OCI-LY1 (cell line): Measurements from ENCODE around the gene CENPQ.

ENCODE experiments used
- H2AFZ ChIP-seq: fragments of 200-600 bp; sonication (generic), shearing (Covaris generic); 2 replicates; pipeline ENCODE4 v1.6.0; 2014; ENCODE audit warnings: antibody characterized with exemption, mild to moderate bottlenecking, low read length
- H3F3A ChIP-seq: fragments of 200-600 bp; sonication (generic), shearing (Covaris generic); 2 replicates; pipeline ENCODE4 v1.6.0; 2014; ENCODE audit warnings: mild to moderate bottlenecking, antibody characterized with exemption, low read length, moderate library complexity; ENCODE audit not compliant: insufficient read depth
- H3K27ac ChIP-seq: fragments of 200-600 bp; sonication (generic); 2 replicates; pipeline ENCODE4 v1.5.1; 2014; ENCODE audit warnings: low read length, mixed run types, mild to moderate bottlenecking, low read depth; ENCODE audit not compliant: poor library complexity, severe bottlenecking
- H3K27me3 ChIP-seq: fragments of 200-600 bp; sonication (generic); 2 replicates; pipeline ENCODE4 v1.6.0; 2014; ENCODE audit warnings: antibody characterized with exemption, mild to moderate bottlenecking, low read length, moderate library complexity; ENCODE audit not compliant: insufficient read depth
- H3K36me3 ChIP-seq: fragments of 200-600 bp; sonication (generic); 2 replicates; pipeline ENCODE4 v1.6.1; 2014; ENCODE audit warnings: mild to moderate bottlenecking, antibody characterized with exemption, low read length, moderate library complexity, mixed read lengths; ENCODE audit not compliant: insufficient read depth
- H3K4me1 ChIP-seq: fragments of 200-600 bp; sonication (generic); 2 replicates; pipeline ENCODE4 v1.5.1; 2014; ENCODE audit warnings: mild to moderate bottlenecking, low read length, moderate library complexity; ENCODE audit not compliant: insufficient read depth, severe bottlenecking
- H3K4me2 ChIP-seq: fragments of 200-600 bp; sonication (generic), shearing (Covaris generic); 2 replicates; pipeline ENCODE4 v1.6.1; 2014; ENCODE audit warnings: low read length
- H3K4me3 ChIP-seq: fragments of 200-600 bp; sonication (generic); 2 replicates; pipeline ENCODE4 v1.5.1; 2014; ENCODE audit warnings: low read length, low read depth, mild to moderate bottlenecking, mixed read lengths; ENCODE audit not compliant: poor library complexity, severe bottlenecking
- H3K79me2 ChIP-seq: fragments of 200-600 bp; shearing (Covaris generic); 2 replicates; pipeline ENCODE4 v1.6.1; 2016; ENCODE audit warnings: mixed run types, low read length, mixed read lengths; ENCODE audit not compliant: insufficient read depth
- H3K9ac ChIP-seq: fragments of 200-600 bp; sonication (generic), shearing (Covaris generic); 2 replicates; pipeline ENCODE4 v1.6.1; 2014; ENCODE audit warnings: mild to moderate bottlenecking, low read length, mixed read lengths
- H3K9me2 ChIP-seq: fragments of 200-600 bp; sonication (generic), shearing (Covaris generic); 2 replicates; pipeline ENCODE4 v1.6.1; 2014; ENCODE audit warnings: low read depth, mild to moderate bottlenecking, low read length, mixed read lengths
- H3K9me3 ChIP-seq: fragments of 200-600 bp; shearing (Covaris generic); 2 replicates; pipeline ENCODE4 v1.6.1; 2014; ENCODE audit warnings: low read length, mixed read lengths
- H4K20me1 ChIP-seq: fragments of 200-600 bp; sonication (generic), shearing (Covaris generic); 2 replicates; pipeline ENCODE4 v1.6.0; 2016; ENCODE audit warnings: mild to moderate bottlenecking, low read length; ENCODE audit not compliant: insufficient read depth
- EZH2 ChIP-seq: fragments of 200-600 bp; sonication (generic), shearing (Covaris generic); IDR thresholded peaks from 2 replicates; pipeline ENCODE4 v1.8.0; 2017; ENCODE audit warnings: borderline replicate concordance, mixed run types, mild to moderate bottlenecking, antibody characterized with exemption, low read length, moderate library complexity, mixed read lengths
- TF ChIP-seq, protein P1 (sequence below): fragments of 200-600 bp; sonication (generic), shearing (Covaris generic); IDR thresholded peaks from 2 replicates; pipeline ENCODE4 v1.5.1; 2017; ENCODE audit warnings: mild to moderate bottlenecking, antibody characterized with exemption, low read length, moderate library complexity, mixed read lengths

Gene CENPQ

DNA sequence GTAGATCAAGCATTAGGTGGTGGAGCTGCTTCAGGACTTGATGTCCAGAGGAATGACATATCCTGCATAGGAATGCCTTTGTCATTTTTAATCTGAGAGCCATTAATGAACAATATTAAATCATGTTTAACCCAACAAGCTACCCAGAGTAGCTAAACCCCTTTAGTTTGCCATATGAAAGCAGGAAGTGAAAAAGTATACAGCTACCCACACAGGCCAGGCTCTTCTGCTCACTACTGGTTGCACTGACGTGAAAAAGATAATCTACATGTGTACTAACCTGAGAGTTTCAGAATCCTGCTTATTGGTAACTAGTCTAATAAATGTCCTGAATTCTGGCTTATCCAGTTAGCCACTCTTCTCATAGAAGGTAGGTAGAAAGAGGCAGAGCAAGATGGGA lies 56.5 kb downstream of the CENPQ start:
- H4K20me1 ChIP-seq = no peaks in the 10 kb centered on the region
- no peaks in the 10 kb centered on the region for H3K9me3 ChIP-seq
- H3K27ac ChIP-seq = no peak overlapping the region
- H2AFZ ChIP-seq = no peak overlapping the region
- H3K9ac ChIP-seq = no peak overlapping the region
- H3K4me1 ChIP-seq = no peaks in the 10 kb centered on the region
- no peaks in the 10 kb centered on the region for H3K36me3 ChIP-seq
- H3F3A ChIP-seq = no peaks in the 10 kb centered on the region
- H3K9me2 ChIP-seq = no peaks in the 10 kb centered on the region
- H3K79me2 ChIP-seq = no peaks in the 10 kb centered on the region
- TF ChIP-seq, protein P1, sequence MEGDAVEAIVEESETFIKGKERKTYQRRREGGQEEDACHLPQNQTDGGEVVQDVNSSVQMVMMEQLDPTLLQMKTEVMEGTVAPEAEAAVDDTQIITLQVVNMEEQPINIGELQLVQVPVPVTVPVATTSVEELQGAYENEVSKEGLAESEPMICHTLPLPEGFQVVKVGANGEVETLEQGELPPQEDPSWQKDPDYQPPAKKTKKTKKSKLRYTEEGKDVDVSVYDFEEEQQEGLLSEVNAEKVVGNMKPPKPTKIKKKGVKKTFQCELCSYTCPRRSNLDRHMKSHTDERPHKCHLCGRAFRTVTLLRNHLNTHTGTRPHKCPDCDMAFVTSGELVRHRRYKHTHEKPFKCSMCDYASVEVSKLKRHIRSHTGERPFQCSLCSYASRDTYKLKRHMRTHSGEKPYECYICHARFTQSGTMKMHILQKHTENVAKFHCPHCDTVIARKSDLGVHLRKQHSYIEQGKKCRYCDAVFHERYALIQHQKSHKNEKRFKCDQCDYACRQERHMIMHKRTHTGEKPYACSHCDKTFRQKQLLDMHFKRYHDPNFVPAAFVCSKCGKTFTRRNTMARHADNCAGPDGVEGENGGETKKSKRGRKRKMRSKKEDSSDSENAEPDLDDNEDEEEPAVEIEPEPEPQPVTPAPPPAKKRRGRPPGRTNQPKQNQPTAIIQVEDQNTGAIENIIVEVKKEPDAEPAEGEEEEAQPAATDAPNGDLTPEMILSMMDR = no peak
- TF ChIP-seq EZH2 = no peak
- H3K27me3 ChIP-seq = no peaks in the 10 kb centered on the region
- no peak overlapping the region for H3K4me2 ChIP-seq
- no peak overlapping the region for H3K4me3 ChIP-seq

DNA sequence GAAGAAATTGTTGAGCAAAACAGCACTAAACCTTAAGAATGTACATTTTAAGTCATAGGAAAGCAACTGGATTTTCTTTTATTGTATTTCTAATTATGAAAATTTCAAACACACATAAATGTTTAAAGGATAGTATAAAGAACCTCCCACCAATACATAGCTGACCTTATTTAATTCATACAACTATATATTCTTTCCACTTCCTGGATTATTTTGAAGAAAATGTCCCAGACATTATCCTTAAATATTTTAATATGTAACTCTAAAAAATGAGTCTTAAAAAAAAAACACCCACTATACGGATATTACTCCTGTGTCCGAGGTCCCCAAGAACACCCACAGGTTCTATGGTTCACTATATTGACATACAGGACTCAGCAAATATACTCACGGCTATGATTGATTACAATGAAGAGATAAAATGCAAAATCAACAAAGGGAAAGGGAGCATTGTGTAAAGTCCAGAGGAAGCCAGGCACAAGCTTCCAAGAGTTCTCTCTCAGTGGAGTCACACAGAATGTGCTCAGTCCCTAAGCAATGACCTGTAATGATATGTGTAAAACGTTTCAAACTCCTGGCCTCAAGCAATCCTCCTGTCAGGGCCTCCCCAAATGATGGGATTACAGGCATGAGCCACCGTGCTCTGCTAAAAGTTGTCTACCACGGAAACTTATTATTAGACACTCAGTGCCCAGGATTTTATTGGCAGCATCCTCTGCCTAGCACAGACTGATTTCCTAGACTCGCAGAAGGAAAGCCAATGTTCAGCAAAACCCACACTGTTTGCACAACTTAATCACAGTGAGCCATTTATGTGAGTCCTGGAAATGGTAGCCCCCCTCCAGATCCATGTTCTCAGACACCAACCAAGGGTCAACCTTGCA lies 59.8 kb downstream of the CENPQ start:
- no peak overlapping the region for H3K4me3 ChIP-seq
- H3K4me1 ChIP-seq = no peaks in the 10 kb centered on the region
- no peaks in the 10 kb centered on the region for H4K20me1 ChIP-seq
- no peaks in the 10 kb centered on the region for H3K9me3 ChIP-seq
- no peaks in the 10 kb centered on the region for H3K79me2 ChIP-seq
- no peaks in the 10 kb centered on the region for H3F3A ChIP-seq
- H2AFZ ChIP-seq = no peak overlapping the region
- H3K27ac ChIP-seq = no peak overlapping the region
- H3K9me2 ChIP-seq = no peaks in the 10 kb centered on the region
- H3K27me3 ChIP-seq = no peaks in the 10 kb centered on the region
- TF ChIP-seq, protein P1 = no peak
- no peak for TF ChIP-seq EZH2
- H3K4me2 ChIP-seq = no peak overlapping the region
- H3K36me3 ChIP-seq = no peaks in the 10 kb centered on the region
- no peak overlapping the region for H3K9ac ChIP-seq

DNA sequence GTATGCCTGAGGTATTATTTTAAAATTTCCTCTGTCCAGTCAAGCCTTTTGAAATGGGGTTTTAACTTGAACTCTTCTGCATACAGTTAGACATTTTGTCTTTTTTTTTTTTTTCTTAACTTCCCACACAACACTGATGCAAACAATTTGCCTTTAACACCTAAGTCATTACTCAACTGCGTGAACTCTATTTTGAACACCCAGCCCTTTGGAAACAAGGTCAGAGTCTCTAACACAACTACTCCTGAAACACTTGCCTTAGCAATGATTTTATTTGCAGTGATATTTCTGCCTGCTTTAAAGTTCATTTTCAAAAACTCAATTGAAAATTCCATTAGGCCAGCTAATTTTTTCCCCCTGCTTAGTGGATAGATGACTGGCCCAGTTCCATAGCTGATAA lies 60.7 kb downstream of the CENPQ start:
- Histone ChIP-seq H3K4me2 (no peak overlapping the region), H3K79me2 (no peaks in the 10 kb centered on the region), H3K9me3 (no peaks in the 10 kb centered on the region), H4K20me1 (no peaks in the 10 kb centered on the region), H3K9me2 (no peaks in the 10 kb centered on the region), H3K4me3 (no peak overlapping the region), H3K4me1 (no peaks in the 10 kb centered on the region), H3K27me3 (no peaks in the 10 kb centered on the region), H3F3A (no peaks in the 10 kb centered on the region), H3K36me3 (no peaks in the 10 kb centered on the region), H2AFZ (no peak overlapping the region), H3K9ac (no peak overlapping the region), H3K27ac (no peak overlapping the region)
- no peak for TF ChIP-seq EZH2
- TF ChIP-seq, protein P1 = no peak
